ENCODE data around the gene CDC6.

The CDC6 gene

DNA sequence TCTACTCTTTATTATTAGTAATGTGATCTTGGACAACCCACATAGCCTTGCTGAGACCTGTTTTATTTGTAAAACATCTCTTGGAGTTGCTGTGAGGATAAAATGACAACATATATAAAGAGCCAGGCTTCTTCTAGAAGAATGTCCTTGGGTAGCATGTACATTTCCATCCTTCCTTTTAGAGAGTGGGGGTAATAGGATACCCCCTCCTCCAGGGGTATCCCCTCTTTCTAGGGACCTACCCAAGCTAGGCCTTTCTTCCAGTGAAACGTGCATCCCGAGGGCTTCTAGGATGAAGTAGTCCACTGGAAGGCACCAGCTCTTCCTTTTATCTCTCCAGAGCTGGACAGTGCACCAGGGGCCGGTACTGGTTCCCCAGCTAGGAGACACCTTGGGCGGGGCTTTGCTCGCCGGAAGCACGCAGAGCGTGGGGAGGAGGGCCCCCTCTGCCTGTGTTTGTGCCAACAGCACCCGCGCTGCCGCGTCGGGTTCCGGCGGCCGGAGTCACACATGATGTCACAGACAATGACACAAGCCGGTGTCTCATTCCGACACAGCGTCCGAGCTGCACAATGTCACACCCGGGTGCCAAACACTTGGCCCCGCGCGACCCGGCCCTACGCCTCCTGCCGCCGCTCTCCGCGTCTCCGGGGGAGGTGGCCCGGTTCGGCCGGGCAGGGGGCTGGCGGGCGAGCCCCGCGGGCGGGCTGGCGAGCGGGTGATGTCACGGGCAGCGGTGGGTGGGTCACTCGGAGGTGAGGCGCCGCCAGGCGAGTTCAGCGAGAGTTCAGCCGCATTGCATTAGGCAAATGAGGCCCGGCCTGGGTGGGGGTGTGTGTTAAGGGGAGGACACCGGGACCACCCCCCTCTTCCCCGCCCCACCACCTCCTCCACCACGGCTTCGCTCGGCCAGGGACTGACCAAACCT lies 53.5 kb downstream of the CDC6 start:
- peak; percentile 83 for DNase-seq (ENCODE audit: low read depth)

DNA sequence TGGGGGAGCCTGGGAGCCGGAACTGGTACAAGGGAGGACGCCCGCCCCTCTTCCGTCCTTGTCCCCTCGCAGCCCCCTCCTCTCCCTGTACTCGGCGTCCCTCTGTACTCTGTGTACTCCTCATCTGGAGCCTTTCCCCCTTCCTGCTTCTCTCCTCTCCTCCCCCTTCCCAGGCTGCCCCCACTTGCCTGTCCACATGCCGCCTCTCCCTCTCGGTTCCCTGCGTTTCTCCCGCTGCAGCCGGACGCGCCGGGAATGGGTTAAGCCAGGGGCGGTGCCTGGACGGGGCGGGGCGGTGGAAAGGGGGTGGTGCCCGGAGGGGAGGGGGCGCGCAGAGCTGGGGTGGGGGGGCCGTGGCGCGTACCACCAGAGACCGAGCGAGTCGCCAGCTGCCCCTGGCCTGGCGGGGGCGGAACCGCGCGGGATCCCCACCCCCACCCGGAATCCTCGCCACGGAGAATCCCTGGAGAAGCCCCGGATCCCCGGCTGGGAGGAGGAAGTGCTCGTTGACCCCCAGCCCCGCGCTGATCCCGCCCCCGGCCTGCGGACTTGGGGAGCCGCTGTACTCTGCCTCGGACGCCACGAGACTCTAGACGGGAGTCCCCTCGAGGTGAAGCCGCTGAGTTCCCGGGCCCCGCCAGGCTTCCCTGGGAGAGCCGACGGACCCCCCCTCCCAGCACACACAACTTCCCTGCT lies 54.3 kb downstream of the CDC6 start:
- DNase-seq (ENCODE audit: low read depth) = no peak

DNA sequence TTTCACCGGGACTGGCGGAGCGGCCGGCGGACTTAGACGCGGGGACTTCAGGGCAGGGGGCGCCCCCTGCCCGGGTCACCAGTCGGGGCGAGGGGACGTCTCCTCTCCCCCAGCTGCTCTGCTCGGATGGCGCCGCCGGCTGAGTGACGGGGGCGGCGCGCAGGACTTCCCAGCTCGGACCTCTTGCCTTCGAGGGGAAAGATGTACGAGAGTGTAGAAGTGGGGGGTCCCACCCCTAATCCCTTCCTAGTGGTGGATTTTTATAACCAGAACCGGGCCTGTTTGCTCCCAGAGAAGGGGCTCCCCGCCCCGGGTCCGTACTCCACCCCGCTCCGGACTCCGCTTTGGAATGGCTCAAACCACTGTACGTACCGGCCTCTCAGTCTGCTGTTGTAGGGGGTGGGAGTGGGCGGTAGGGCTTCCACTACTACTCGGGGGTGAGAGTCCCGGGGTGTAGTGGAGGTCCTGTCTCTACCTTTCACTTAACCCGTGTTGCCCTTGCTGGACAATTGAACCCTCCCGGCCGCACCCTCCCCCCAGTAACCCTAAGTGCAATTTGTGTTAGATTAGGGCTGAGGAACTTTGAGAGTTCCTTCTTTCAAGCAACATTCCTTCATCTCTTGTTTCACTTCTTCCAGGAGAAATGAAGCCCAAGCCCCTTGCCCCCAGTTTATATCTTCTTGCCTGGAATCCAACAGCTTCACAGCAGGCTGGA lies 55.0 kb downstream of the CDC6 start:
- DNase-seq (ENCODE audit: low read depth) = no peak

DNA sequence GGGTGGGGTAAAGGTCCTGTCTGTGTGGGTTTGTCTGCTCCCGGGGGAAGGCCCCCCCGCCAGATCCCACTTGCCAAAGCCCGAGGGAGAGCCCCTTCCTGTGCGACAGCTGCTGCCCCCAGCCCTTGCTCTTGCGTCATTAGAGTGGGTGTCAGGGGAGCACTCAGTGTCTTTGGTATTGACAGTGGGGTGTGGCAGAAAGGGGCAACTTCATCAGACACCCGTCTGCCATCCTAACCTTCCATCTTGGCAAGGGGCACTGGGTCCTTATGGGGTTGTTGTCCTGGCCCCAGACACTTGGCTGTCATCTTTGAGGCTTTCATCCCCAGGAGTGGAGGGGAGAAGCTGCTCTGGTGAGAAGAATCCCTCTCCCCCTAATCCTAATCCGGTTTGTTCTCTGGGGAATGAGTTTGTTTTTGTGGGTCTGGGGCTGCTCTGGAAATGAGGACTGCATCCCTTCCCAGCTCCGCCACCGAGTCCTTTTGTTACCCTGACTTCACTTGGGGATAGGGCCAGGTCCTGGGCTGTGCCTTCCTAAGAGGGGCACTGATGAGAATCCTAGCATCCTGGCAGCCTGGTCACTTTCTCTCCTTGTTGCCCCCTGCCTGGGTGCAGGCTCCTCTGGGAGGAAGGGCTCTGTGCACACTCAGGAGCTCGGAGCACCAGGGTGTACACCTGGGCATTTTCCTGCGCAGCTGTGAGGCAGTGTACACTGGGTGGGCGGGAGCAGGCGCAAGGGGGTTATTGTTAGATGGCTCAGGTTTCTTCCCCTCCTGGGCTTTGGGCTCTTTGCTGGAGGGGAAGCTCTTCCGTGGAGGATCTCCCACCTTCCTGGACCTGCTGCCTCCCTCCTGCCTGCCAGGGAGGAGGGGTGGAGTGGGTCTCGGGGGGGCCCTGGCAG lies 55.8 kb downstream of the CDC6 start:
- no peak for DNase-seq (ENCODE audit: low read depth)

DNA sequence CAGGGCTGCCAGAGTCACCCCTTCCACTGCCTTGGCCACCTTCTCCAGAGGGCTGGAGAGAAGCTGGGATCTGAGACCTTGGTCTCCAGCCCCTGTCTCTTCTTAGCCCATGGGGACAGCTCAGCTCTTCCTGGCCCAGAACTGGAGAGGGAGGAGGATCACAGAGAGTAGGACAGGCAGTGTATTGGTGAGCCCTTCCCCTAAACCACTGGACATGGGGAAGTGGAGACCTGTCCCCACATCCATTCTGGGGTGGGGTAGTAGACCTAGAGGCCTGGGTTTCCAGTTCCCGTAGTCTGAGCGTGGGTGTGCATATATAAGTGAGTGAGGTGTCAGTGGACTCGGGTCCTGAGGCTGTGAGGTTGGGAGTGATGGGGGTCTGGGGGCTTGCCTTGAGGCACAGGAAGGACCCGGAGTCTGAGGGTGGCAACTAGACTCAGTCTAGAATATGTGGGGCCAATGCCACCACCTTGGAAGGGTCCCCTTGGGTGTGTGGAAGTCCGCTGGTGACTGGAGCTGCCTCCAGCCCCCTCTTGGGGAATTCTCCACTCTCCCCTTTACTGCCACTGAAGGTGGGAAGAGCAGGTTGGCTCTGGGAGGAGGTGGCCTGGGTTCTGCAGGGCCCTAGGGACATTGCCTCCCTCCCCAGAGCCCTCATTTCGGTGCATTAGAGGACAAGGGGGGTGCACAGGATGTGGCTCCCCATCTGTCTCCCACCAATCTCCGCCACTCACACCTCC lies 56.9 kb downstream of the CDC6 start:
- DNase-seq (ENCODE audit: low read depth) = no peak

DNA sequence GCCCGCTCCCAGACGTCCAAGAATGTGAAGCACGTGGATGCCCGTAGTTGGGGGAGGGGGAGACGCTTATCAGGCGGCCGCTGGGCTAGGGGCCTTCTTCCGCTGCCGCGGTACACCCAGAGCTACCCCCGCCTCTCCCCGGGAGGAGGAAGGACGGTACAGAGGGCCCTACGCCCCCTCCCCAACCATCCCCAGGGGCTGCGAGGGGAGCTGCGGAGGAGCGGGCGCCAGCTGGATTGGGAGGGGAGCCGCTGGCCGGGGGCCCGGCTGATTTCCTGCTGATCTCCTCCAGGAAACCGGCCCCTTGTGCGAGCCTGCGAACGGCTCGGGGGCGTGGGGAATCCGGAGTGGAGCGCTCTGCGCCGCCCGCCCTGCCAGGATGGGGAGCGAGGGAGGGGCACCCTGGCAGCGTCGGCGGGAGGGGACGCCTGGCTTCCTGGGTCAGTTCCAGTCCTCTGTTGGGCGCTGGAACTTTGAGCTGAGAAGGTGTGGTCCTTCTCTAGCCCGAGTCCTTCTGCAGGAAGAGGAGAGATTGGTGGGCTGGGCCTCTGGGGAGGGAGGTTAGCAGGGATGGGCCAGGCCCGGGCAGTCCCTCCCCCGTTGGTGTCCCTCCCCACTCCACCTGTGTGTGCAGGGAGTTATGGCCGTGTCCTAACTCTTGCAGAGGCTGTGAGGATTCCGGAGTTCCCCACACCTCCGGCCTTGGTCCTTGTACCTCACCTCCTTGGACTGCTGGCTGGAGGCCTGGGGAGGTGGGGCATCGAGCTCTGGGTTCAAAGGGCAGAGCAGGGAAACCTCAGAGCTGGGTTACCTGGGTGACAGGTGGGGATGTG lies 57.7 kb downstream of the CDC6 start:
- DNase-seq (ENCODE audit: low read depth) = no peak

DNA sequence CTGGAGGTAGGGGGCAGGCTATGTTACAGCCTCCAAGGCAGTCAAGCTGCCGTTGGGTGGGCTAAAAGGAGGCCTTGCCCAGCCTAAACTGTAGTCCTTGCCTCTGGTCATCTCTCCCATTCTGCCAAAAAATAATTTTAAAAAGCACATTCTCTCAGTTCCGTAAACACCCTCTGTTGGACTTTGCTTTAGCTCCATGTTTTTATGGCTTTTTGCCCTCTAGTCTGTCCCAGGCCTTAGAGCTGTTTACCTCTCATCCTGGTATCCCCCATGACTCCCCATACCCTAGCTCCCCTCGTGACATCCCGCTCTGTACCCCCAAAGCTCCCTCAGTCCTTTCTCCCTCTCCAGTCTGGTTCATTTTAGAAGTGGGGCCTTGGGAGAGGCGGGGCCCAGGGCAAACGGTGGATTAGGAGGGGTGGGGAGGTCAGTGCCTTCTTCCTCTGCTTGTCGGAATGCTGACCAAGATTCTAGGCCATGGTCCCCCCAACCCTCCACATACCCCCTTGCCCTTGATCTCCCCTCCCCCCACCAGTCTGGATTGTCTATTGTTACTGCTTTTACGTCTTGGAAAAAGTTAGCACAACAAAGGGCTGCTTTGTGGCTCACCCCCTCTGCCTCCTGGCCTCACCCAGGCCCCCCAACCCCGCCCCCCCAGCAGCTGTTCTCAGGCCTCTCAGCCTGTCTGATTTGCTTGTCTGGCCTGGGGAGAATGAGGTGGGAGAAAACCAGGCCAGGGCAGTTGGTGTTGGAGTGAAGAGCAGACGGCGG lies 58.5 kb downstream of the CDC6 start:
- DNase-seq (ENCODE audit: low read depth) = no peak

DNA sequence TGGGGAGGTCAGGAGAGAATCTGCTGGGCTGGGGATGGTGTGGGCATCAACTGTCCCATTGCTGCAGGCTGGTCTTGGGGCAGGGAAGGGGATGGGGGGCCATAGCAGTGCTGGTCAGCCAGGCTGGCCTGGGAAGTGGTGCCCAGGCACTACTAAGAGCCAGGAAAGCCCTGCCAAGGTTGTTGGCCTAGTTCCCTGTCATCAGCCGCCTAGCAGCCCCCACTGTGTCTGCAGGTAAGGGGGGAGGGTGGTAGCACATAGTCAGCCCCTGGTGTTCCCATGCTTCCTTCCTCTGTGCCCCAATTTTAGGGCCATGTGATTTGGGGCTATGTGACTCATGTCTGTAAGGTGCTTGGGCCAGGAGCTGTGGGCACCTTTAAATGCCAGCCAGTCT lies 59.1 kb downstream of the CDC6 start:
- no peak for DNase-seq (ENCODE audit: low read depth)

DNA sequence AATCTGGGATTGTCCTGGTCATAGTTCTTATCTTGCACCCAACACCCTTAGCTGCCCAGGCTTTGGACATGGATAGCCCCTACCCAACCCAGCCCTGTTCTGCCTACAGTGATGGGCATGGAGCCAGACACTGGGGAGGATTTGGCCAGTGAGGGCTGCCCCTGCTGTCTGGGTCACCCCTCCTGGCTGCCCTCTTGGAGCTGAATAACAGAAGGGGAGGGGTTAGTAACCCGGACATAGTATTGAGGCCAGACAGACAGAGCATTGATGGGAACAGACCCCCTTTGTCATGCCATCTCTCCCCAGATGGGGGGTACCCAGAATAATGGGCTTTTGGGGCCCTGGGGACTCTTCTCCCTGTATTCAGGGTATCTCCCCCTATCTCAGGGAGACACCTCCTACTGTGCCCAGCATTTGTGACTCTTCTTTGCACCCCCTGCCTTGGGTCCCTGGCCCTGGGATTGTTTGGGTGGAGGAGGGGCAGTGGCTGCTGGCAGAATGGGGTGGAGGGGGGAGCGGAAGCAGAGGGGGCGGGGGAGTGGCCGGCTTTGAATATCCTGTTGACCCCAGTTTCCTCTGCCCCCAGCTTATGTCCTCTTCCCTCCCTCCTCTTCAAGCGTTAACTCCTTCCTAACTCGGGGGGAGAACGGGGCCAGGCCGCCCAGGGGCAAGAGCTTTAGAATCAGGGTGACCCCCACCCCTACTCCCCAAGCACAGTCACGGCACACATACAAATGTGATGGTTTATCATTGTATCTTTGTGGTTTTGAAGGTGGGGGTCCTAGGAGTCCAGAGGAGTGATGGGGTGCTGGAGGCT lies 59.8 kb downstream of the CDC6 start:
- no peak for DNase-seq (ENCODE audit: low read depth)

DNA sequence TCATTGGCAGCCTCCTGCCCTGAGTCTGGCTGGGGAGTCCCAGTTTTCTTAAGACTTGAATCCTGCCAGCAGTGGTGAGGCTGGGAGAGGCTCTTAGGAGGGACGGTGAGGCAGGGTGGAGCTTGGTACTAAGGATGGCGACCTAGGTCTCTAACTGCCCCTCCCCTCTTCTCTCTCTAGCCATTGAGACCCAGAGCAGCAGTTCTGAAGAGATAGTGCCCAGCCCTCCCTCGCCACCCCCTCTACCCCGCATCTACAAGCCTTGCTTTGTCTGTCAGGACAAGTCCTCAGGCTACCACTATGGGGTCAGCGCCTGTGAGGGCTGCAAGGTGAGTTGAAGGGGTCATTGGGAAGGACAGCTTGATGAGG lies 60.4 kb downstream of the CDC6 start:
- DNase-seq (ENCODE audit: low read depth) = no peak

DNA sequence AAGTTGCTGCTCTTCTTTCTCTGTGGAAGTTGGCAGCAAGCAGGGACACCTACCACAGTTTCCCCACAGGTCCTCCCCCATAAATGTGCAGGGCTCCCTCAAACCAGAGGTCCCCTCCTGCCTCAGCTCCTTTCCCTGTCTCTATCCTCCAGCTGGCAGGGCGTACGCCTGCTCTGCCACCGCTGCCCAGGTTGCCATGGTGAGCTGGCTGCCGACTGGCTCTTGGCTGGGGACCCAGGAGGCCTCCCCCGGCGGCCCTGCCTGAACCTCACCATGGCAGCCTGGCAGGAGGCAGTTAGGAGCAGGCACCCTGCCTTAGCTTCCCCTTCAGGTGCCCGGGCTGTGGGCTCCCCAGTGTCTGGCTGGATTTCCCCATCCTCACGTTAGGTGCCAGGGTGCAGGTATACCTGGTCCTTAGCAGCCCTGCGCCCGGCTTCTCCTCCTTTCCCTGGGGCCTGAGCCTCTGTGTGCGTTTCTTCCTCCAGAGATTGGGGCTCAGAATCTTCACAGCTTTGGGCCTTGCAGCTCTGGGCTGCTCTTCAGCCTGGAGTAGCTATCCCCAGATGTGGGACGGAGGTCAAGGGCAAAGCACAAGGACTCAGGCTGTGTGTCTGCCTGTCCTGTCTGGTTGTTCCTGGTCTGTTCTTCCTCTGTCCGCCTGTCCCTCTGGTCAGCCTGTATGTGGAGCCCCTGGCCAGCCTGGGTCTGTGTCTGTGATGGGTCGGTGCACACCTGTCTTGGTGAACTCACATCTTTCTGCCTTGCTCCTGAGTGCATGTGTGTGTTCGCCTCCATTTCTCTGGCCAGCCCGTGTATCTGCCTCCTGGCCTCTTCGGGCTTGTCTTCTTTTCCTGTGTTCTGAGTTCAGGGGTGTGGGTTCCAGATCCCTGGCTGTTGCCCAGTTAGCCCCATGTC lies 61.1 kb downstream of the CDC6 start:
- DNase-seq (ENCODE audit: low read depth) = no peak

DNA sequence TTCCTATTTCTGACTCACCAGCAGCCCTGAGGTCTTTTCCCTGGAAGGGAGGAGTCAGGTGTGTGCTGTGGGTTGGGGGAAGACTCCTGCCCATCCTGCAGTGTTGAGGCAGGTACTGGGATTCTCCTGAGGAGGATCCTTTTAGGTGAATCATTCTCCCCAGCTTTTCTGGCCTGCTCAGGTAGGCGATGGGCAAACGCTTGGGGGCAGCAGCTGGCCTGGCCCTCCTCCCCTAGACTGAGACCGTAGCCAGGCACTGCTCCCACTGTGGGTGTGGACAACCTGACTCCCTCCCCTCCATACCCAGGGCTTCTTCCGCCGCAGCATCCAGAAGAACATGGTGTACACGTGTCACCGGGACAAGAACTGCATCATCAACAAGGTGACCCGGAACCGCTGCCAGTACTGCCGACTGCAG lies 61.8 kb downstream of the CDC6 start:
- DNase-seq (ENCODE audit: low read depth) = no peak

DNA sequence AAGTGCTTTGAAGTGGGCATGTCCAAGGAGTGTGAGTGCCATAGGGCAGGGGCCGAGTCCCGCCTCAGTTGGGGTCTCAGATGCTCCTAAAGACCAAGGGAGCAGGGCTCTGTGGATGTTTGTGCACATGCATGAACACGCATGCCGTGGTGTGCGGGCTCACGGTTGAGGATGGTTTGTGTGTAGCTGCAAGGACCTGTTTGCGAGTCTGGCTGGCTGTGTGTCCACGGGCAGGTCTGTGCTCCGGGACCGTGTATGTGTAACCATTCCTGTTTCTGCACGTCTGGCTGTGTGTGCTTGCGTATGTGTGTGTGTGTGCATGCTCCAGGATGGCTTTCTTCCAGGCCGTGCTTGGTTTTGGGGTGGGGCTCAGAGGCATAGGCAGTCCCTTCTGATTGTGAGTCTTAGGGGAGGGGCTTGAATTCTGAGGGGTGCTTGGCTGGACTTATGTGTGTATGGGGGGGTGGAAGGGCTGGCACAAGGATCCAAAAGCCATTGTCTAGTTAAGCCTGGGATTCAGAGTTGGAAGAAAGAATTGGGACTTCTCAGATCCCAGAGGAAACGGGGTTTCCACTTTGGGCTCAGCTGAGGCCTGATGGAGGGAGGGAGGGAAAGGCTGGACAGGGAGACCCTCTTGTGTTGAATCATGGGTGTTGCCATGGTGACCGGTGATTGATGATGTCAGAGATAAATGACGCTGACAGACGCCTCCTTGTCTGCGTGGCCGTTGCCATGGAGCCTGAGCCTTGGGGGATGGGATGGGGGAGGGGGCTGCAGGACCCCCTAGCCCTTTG lies 62.4 kb downstream of the CDC6 start:
- DNase-seq (ENCODE audit: low read depth) = no peak

DNA sequence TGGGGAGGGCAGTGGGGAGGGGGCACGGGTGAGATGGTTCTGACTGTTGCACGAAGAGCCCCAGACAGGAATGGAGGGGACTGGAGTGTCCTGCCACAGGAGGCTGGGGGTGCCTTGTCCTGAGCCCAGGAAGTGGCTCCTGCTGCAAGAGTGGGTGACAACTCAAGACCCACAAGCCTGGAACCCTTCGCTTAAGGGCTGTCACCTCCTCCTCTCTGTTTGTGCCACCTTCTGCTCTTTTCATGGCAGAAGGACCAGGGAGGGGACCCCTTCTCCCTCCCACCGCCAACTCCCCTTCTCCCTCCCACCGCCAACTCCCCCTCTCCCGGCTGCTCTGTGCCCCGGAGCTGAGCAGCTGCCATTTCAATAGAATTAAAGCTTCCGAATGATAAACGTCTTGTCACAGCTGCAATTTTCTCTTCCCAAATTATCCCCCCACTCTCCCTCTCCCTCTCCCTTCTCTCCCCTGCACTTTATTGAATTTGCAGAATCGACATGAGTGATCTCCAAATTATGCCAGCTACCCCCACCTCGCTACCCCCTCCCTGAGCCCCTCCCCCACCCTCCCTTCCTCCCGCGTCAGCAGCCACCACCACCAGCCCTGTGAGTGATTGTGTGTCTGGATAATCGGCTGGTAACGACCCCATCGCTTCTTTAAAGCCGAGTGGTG lies 63.1 kb downstream of the CDC6 start:
- no peak for DNase-seq (ENCODE audit: low read depth)

DNA sequence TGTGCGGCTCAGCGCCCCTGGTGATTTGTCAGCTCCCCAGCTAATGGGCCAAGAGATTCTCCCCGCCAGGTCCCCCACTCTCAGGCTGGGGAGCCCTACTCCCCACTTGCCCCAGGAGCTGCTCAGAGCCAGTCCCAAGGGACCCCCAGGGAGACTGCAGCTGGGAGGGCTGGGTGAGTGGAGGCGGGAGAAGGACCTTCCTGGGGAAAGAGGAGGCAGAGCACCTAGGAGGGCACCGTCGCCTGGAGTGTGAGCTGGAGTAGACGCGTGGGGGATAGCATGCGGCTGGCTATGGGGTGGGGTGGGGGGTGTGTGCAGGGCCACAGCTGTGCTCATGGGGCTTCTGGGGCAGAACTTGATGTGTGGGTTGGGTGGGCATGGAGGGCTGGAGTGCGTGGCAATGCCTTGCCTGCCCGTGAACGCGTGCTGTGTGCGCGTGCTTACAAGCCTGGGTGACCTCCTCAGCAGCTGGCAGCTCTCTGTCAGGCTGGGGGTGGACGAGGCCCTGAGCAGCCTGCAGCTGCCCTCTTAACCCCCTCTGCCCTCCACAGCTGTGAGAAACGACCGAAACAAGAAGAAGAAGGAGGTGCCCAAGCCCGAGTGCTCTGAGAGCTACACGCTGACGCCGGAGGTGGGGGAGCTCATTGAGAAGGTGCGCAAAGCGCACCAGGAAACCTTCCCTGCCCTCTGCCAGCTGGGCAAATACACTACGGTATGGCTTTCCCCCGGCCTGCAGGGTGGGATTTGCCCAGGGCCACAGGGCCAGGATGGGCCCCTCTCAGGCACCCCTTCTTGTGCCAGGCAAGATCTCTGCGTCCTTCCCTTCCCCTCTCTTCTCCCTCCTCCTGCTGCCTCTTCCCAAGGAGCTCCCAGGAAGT lies 63.9 kb downstream of the CDC6 start:
- DNase-seq (ENCODE audit: low read depth) = no peak

All from activated T-cell treated with anti-CD3 and anti-CD28 coated beads for 48 hours (primary cell).